Hepatocyte (in vitro differentiated cells): ENCODE results near the gene B3GNT7.

Experiments used
- EZH2phosphoT487 ChIP-seq: fragments of 200-600 bp; sonication (generic); IDR thresholded peaks from one replicate; pipeline ENCODE4 v1.6.1; 2018; ENCODE audit warnings: antibody characterized with exemption, mild to moderate bottlenecking, low read depth, moderate library complexity; ENCODE audit not compliant: unreplicated experiment, severe bottlenecking
- TF ChIP-seq, protein P1 (sequence below): fragments of 200-600 bp; sonication (generic); IDR thresholded peaks from 2 replicates; pipeline ENCODE4 v1.5.1; 2016; ENCODE audit warnings: antibody characterized with exemption, mild to moderate bottlenecking; ENCODE audit not compliant: poor library complexity

DNA sequence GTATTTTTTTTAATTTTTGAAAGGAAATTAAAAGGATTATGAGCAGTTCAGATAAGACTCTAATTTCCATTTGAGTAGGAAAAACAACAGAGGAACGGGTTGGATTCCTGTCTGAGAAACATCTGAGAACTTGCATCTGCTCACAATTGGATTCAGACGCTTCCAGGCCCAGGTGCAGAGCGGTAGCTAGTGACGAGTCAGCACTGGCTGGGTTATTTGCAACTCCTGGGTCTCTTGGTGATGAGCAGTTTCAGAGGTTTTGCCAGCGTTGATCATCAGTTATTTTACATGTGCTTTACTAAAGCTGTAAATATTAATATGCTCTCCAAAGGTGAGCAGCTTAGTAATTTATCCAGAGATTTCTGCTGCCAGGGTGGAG is 39.1 kb upstream of the B3GNT7 start:
- TF ChIP-seq, protein P1, sequence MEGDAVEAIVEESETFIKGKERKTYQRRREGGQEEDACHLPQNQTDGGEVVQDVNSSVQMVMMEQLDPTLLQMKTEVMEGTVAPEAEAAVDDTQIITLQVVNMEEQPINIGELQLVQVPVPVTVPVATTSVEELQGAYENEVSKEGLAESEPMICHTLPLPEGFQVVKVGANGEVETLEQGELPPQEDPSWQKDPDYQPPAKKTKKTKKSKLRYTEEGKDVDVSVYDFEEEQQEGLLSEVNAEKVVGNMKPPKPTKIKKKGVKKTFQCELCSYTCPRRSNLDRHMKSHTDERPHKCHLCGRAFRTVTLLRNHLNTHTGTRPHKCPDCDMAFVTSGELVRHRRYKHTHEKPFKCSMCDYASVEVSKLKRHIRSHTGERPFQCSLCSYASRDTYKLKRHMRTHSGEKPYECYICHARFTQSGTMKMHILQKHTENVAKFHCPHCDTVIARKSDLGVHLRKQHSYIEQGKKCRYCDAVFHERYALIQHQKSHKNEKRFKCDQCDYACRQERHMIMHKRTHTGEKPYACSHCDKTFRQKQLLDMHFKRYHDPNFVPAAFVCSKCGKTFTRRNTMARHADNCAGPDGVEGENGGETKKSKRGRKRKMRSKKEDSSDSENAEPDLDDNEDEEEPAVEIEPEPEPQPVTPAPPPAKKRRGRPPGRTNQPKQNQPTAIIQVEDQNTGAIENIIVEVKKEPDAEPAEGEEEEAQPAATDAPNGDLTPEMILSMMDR: no peak
- no peak for TF ChIP-seq EZH2phosphoT487
